Body of pancreas (tissue), 4 donors: ENCODE measurements around the gene XBP1.
"Not testable (repeated sequence)": the region's sequence is repeated elsewhere in the genome, so short reads cannot be mapped to it uniquely, and the experiment has no call there.

Source experiments
- CTCF ChIP-seq, 7 experiments: fragments of 450-650 bp in 4 of 7; fragments of 200-600 bp in 3 of 7; sonication (generic) in 3 of 7; IDR thresholded peaks; one replicate each; pipeline ENCODE4 v1.5.1; 2016 to 2019; ENCODE audit warnings: antibody characterized with exemption in 7 of 7
- POLR2A ChIP-seq, 3 donors: fragments of 450-650 bp; IDR thresholded peaks; one replicate each; pipeline ENCODE4 v1.6.1; 2016; ENCODE audit warnings: antibody characterized with exemption in 3 of 3, mild to moderate bottlenecking in 2 of 3

GRCh38 chr22:28762000-28762399 is 38.4 kb downstream of the XBP1 start:
- TF ChIP-seq CTCF, POLR2A (IDR thresholded peaks at IDR 0.05): not testable (repeated sequence)
